ENCODE data around the gene HMCN2. TPM values are rescaled to one million over a fixed set of nuclear protein-coding genes. Genes with fewer than 3 reads are reported as not detected.

Gene HMCN2
- total and polyA plus RNA-seq, 2 donors (not counting 3 experiments of a cell fraction or from before 2014, with no cell fraction given): 0.04 to 0.24 TPM

GRCh38 chr9:130302785-130303612 lies 37.4 kb downstream of the HMCN2 start:
- ChIA-PET POLR2A (interaction anchor here (0.6 kb wide), 1 partner anchor 11 kb away, joined by 3 read pairs; no protein-coding TSS in a partner anchor), CTCF (no interaction called here)
- TF ChIP-seq MYC (IDR thresholded peaks at IDR 0.05; ENCODE audit: low read depth, low read length): no peak
- no peak for TF ChIP-seq JUN (IDR thresholded peaks at IDR 0.05; ENCODE audit: borderline replicate concordance, insufficient read depth, insufficient read length, low read depth)
- TF ChIP-seq MAX (IDR thresholded peaks at IDR 0.05; ENCODE audit: insufficient read depth, insufficient read length): no peak
- no peak for TF ChIP-seq EZH2 (IDR thresholded peaks at IDR 0.05; ENCODE audit: borderline replicate concordance, low read depth, low read length, severe bottlenecking)
- TF ChIP-seq CTCF (IDR thresholded peaks at IDR 0.05; ENCODE audit: extremely low read depth in 1 of 2, insufficient read depth in 1 of 2, low read depth in 1 of 2, low read length in 2 of 2): no peak
- no peak for TF ChIP-seq FOS (IDR thresholded peaks at IDR 0.05; ENCODE audit: borderline replicate concordance, insufficient read depth, low read length)
- no peak overlapping the region for H3K4me2 ChIP-seq (ENCODE audit: insufficient read depth, low read length)
- no peaks in the 10 kb centered on the region for H3K36me3 ChIP-seq (ENCODE audit: control insufficient read depth in 2 of 2, extremely low read depth in 1 of 2, insufficient read depth in 2 of 2, low read length in 2 of 2)
- DNase-seq (ENCODE audit: low read depth, low spot score) (no peak), FAIRE-seq (no peak)
- H3K4me1 ChIP-seq (ENCODE audit: control insufficient read depth, extremely low read depth, insufficient read depth, low read length): no peaks in the 10 kb centered on the region
- H3K27me3 ChIP-seq (ENCODE audit: control insufficient read depth in 2 of 2, insufficient read depth in 2 of 2, low read length in 2 of 2): no peaks in the 10 kb centered on the region
- BruUV-seq (replicated peaks): no TSS peak
- no peaks in the 10 kb centered on the region for H3K9me1 ChIP-seq (replicated peaks; ENCODE audit: control insufficient read depth, extremely low read depth, insufficient read depth, low read length)
- no peak overlapping the region for H3K27ac ChIP-seq (ENCODE audit: insufficient read depth, low read depth, low read length)
- H4K20me1 ChIP-seq (replicated peaks; ENCODE audit: control insufficient read depth, extremely low read depth, insufficient read depth, low read length): no peaks in the 10 kb centered on the region
- no peak overlapping the region for H3K4me3 ChIP-seq (replicated peaks in 1 of 3; ENCODE audit: insufficient read depth in 1 of 3, low read depth in 1 of 3, low read length in 3 of 3)
- H2AFZ ChIP-seq (ENCODE audit: low read depth, low read length): no peak overlapping the region
- intact Hi-C loops (cut with micrococcal nuclease) (no loop called here), dilution Hi-C loops (cut with MboI; ENCODE audit: extremely low pct_ligation_motif_present, low sequenced_read_pairs) (no loop called here)
- no peaks in the 10 kb centered on the region for H3K79me2 ChIP-seq (ENCODE audit: control insufficient read depth, insufficient read depth, low read length)
- no peak overlapping the region for H3K9ac ChIP-seq (replicated peaks; ENCODE audit: extremely low read depth, insufficient read depth, low read length)
- H3K9me3 ChIP-seq (replicated peaks; ENCODE audit: control insufficient read depth, insufficient read depth, low read length): no peaks in the 10 kb centered on the region
